EL (cell line): ENCODE measurements around the gene ZNF248.
"Not testable (repeated sequence)": the region's sequence is repeated elsewhere in the genome, so short reads cannot be mapped to it uniquely, and the experiment has no call there.

ENCODE experiments used
- DNase-seq: peaks from one replicate; pipeline ENCODE4 v3.0.0-alpha.2; 2016

The ZNF248 gene

DNA sequence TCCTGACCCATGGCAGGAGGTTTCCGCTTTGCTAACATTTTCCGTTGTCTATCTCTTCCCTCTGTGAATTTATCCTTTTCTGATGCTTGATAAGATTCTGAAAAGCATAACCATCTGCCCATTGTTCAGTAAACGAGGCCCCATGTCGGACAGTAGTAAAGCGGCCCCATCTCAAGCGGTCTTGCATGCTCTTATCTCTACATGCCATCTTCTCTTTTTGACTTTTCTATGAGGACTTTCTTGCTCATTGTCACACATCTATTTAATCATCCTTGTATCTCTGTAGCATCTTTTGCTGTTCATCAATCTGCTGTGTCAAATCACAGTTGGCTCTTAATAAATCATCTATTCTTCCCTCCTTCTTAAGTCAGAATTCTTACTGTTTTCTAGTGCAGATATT, 37.6 kb downstream of the ZNF248 start:
- DNase-seq, result no peak

DNA sequence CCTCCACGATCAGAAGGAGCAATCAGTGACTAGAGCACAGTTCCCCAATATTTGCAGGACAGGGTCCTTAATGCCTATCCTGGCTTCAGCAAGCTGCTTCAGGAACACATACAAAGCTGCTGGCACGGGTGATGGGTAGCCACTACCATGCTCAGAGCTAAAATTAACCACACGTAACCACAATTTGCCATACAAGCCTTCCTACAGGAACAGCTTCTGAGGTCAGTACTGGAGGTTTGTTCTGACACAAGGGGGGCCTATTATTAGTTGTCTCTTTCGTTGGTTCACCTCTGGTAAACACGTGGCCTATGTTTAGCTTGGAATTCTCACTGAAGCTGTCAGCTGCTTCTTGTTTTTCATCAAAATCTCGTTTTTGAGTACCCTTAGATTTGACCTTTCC, 41.1 kb downstream of the ZNF248 start:
- no peak for DNase-seq

DNA sequence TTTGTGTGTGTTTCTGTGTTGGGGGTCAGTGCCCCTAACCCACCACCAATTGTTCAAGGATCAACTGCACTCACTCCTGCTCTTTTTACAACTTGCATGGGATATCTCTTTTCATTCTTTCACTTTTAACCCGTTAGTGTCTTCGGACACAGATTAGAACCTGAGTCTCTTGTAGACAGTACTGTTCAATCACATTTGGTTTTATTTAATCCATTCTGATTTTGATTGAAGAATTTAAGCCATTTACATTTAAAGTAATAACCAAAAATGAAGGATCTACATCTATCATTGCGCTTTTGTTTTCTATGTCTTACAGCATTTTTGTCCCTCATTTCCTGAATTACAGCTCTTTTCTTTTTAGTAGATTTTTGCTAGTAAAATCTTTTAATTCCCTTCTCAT, 43.6 kb downstream of the ZNF248 start:
- no peak for DNase-seq

DNA sequence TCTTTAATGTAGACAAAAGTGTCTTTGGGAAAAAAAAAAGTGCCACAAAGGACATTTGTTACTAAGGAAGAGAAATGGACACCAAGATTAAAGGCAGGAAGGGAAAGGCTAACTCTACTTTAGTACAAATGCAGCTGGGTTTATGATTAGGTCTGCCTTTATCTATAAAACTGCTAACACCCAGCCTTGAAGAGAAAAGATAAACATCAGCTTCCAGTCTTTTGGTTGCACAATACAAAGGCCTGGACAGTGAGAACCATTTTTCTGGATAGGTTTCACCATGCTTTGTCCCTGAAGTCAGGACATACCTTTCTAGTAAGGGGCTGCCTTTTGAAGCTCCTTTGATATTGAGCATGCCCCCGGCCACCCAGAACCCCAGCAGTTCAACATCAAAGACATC, 45.1 kb downstream of the ZNF248 start:
- no peak for DNase-seq

DNA sequence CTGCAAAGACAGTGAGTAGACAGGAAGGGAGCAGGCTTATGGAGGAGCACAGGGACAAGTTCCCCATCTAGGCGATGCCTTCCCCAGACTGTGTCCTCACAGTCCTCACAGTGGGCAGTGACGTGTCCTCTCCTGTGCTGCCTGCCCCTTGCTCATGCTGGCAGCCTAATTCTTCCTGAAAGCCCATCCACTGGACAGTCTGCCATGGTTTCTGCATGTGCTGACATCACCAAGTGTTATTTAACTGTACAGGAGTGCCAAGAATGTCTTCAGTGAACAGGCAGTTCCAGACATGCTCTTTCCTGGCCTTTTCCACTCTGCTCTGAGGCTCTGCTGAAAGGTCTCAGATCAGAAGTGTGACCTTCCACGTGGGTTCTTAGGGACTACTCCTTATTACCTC, 54.1 kb downstream of the ZNF248 start:
- DNase-seq, result no peak

DNA sequence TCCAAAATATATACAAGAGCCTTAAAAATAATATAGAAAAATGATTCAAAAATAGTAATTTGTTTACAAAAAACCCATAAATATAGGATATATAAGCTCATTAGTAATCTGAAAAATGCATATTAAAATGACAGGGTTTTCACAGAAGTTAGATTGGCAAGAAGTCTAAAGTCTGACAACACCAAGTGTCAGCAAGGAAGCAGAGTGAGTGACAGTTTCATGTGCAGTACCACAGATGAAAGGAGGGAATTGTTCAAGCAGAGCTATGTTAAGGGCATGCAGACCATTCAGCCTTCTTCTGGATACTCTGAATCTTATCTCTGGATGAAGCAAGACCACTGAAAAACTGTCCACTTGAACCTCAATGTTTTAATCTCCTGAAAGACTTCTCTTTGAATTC, 55.9 kb downstream of the ZNF248 start:
- no peak for DNase-seq

DNA sequence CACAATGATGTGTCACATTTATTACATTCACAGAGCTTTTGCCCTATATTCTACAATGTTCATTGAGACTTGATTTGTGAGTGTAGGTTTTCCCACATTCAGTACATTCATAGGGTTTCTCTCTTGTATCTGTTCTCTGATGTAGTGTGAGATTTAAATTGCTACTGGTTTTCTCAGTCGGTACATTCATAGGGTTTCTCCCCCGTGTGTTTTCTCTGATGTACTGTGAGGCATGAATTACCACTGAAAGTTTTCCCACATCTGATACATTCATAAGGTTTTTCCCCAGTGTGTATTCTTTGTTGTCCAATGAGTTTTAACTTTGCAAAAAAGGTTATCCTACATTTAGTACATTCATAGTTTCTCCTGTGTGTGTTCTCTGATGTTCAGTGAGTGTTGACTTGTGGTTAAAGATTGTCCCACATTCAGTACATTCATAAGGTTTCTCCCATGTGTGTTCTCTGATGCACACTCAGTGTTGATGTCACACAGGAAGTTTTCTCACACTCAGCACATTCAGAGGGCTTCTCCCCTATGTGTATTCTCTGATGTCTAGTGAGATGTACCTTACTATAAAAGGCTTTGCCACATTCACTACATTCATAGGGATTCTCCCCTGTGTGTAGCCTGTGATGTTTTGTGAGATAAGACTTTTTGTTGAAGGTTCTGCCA, 63.0 kb downstream of the ZNF248 start:
- no peak for DNase-seq

DNA sequence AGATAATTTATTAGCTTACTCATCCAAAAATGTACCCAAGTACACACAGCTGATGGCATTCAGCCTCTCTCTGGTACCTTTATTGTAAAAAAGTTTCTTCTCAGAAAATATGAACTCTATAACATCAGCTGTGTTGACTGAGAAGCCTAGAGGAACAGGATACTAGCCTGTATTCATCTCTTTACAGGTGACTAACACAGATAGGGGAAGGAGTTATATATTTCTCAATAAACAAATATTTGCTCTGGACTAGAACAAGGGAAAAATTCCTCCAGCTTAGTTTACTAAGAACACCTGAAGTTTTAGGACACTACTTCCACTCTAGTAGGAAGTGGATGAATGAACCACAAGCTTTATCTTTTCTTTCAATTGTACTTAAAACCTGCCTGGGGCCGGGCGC, 67.8 kb downstream of the ZNF248 start:
- no peak for DNase-seq

DNA sequence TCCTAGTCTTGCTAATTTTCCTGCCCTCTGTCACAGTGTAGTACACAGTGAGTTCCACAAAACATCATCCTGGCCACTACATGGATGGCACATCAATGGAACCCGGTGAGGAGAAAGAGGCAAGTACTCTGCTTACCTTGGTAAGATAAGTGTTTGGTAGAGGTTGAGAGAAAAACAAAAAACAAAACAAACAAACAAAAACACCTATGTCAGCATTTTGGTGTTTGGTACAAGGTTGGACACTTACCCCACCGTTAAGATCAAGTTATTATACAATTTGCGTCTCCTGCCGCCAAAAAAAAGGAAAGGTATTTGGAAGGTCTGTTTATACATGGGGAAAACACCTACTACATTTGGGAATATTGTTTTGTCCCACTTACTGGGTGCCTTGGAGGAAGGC, 72.7 kb downstream of the ZNF248 start:
- DNase-seq, result no peak

DNA sequence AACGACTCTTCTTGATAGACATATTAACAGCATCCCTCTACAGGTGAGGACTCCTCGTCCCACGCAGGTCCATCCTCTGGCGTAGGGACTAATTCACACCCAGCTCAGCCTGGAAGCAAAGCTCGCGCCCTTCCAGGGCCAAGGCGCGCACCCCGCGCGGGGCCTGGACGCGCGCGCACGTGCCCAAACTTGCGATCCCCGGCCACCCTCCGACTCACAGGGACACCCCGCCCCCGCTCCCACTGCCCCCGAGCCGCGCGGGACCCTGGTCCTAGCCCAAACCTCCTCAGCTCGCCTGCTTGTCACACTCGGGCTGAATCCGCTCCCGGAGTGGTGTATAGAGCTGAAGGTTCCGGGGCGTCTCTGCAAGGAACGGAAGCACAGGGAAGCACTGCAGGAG, 76.9 kb downstream of the ZNF248 start:
- no peak for DNase-seq

DNA sequence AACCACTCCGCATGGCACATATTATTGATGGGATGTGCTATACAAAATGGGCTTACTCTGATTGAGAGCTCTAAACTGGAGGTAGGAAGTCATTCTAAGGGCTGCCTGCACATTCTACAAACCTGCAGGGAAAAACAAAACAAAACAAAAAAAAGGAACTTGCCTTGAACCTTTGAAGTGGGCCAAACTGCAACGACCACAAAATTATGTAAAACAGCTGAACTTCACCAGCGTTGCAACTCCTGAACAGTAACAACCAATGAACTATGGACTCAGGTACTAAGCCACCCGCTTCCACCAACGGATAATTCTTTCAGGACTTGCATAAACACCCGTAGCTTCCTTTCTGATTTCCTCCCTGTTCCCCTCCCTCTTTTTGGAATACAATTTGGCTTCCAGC, 80.4 kb downstream of the ZNF248 start:
- DNase-seq, result no peak

DNA sequence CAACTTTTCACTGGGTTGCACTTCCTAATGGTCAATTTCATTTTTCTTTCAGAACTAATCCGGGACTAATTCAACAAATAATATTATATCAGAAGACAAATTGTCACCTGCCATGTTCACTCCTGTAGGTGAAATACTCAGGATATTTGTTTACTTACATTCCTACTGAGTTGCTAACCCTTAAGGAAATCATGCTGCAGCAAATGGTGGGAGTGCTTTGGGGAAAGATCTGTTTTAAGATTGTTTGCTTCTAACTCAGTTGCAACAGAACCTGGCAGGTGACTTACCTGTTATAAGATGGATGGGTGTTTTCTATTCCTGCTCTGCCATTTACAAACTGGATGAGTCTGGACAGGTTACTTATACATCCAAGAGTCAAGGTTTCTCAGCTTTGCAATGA, 81.8 kb downstream of the ZNF248 start:
- no peak for DNase-seq

DNA sequence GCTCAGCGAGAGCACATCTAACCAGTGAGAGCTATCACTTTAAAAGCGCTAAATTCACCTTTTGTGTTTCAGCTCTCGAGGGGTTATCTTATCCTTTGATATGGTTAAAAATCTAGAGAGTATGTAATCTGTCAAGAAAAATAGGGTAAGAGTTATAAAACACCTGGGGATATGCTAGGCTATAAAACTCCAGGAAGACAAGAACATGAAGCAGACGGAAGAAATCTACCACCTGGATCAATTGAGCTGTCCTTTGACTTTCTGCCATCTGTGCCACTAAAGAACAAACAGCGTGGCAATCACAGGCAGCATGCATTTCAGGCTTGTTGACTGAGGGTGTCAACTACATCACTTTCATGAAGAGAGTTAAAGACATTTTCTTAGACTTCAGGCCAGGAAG, 83.1 kb downstream of the ZNF248 start:
- no peak for DNase-seq

DNA sequence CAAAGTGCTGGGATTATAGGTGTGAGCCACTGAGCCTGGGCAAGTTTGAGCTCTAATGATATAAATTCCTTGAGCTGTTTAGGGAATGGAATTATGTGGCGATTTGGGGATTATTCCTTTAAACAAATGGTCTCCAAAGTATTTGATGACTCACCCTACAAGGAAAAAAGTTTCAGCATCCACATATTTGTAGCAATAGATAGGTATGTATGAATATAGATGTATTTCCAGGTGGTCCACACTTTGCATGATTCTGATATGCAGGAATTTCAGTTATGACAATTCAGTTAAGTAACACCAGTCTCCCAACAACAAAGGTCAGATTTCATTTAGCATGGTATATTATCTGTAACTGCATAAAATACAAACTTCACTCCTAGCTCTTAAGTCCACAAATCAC, 92.2 kb downstream of the ZNF248 start:
- DNase-seq, result no peak

DNA sequence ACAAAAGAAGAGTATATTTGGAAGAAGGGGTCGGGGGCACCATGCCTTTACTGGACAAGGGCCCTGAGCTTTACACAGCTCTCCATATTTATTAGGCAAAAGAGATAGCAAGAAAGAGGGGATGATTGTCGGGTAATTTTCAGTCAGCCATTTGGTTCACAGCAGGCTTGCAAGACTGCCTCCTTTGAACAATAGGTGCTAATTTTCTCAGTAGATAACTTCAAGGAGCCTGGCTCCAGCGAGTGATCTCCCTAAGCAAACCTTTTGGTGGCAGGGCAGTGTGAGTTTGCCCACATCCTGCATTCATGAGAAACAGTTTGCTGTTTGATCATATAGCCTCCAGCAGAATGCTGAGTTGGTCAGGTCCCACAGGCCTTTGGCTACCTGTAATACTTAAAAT, 94.3 kb downstream of the ZNF248 start:
- DNase-seq, result no peak

DNA sequence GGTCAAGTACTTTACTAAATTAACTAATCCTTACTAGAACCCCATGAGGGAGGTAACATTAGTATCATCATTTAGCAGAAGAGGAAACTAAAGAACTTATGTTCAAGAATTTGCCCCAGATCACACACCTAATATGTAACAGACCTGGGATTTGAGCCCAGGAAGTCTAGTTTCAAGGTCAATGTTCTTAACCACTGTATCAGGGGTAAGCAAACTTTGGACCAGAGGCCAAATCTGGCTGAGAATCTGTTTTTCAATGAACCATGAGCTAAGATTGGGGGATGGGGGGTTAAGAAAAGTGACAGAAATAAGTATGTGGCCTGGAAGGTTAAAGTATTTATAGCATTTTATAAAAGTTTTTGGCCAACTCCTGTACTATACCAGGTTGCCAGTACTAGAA, 95.1 kb downstream of the ZNF248 start:
- DNase-seq, result no peak

DNA sequence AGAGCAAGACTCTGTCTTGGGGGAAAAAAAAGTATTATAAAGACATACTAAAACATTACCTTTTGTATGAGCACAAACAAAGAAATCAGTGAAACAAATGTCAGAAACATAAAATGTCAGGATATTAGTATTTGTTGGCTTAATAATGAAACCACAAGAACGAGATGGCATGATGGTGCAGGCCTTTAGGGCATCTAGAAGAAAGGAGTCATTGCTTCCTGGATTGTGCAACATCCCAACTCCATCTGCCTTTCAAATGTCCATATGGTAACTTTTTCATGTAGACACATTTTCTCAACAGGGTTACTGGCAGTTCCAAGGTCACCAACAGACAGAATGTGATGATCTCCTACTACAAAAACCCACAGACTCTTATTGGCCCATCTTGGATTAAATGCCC, 96.6 kb downstream of the ZNF248 start:
- no peak for DNase-seq

DNA sequence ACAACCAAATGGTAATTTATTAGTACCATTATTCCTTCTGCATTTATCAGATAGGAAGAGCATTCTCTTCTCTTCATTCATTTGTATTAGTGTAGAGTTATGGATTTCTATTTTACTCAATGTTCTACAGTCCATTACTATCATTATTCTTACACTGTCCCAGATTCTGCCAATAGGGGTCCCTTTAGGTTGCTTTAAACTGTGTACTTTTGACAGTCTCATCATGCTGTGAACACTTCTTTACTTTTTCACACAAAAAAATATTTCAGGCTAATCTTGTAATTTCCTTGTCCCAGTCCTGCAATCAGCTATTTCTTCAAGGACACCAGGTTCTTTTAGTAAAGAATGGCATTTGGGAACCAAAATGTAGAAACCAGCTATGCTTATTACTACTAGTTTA, 99.3 kb downstream of the ZNF248 start:
- DNase-seq, result no peak

DNA sequence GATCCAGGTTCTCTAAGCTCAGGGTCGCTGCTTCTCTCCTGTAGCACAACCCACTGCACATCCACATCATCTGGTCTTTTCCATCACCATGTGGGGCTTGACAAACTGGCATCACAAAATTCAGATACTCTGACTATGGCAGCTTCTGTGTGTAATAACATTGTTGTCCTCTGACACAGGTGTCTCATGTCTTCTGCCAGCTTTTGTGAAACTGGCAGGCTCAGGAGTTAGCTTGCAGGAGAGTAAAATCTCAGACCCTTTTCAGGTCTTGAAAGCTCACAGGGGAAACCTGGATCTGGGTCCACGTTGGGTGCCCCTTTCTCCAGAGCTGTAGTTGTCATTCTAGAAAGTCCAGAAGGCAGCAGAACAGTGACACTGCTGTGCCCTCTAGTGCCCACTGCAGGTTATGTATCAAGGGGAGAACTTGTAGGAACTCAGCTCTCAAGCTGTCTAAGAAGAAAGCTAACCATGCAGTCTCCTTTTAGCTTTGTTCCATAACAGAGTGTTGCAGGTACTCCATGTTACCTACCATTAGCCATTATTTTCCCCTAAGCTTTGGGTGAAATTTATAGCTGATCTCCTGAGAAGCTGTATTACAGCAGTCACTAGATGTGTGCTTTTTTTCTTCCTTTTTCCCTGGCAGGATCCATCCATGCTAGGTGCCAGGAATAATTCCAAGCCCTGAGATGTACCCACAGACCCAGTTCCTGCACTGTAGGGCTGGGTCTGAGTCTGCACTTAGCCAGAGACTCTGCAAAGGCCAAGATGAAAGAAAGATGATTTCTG, 102.7 kb downstream of the ZNF248 start:
- peak; percentile 2 for DNase-seq

DNA sequence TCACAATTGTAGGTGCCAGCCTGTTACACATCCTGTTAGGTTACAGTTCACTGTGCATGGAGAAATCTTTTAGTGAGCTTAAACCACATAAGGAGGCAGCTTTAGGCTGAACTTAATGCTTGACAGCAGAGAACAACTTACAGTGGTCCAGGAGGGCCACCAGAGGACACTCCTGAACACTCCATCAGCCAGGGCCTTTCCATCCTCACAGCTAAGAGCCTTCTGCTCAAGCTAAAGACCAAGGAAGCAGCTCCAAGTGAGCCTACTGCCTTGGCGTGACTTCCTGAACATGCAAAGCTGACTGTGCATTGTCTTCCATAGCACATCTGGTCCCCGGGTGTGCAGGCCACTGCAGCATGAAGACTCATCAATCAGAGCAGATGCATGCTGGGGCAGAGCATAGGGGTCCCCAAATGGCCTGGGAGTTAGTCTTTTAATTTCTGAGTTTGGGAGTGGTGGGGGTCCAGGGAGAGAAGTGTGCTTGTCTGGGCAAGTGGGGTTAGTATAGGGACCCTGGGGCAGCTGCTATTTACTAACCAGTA, 105.0 kb downstream of the ZNF248 start:
- no peak for DNase-seq

DNA sequence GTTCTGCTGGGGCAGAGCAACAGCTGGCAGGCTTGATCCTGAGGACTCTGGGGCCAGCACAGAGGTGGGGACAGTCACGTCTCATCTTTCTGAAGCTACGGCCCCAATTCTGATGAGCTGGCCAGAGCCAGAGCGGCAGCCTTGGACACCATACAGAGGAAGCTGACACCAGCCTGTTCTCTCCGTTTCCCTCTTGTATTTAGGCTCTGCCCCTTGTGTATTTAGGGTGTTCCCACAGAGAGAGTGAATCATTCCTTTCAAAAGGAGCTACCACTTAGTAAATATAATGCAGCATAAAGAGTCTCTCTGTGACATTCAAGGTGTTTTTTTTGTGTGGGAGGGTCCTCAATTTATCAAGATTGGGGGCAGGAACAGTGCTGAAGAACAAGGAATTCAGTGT, 109.2 kb downstream of the ZNF248 start:
- DNase-seq, result no peak

DNA sequence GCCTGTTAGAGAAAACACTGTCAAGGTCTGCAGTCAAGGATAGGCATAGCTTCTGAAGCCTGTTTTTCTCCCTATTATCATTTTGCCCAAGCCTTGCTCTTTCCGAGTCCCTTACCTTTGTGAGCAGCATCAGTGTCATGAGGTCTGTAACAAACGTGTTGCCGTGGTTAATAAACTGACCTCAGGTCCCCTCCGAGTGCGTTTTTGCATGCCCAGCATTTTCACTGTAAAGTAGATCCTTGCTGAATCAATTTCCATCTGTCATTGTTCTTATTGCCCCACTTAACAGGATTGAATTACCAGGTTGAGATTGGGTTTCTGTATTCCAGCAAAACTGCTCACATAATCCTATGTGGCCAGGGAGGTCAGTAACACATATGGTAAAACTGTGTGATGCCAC, 110.3 kb downstream of the ZNF248 start:
- DNase-seq, result no peak

DNA sequence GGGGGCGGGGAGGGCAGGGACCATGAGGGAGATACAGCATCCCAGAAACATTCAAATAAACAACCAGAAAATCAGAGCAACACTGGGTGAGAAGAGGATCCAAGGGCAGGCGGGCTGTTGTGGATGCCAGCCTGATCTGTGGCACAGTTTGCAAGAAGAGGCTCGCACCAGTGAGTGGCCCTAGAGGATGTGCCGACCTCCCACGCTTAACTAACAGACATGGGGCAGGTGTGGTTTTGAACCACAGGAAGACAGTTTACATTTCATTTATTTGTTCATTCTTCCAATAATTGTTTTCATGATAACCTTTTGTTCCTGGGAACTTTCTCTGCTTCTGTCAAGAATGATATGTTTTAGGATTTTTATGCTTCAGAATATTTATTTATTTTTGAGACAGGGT, 115.6 kb downstream of the ZNF248 start:
- no peak for DNase-seq

DNA sequence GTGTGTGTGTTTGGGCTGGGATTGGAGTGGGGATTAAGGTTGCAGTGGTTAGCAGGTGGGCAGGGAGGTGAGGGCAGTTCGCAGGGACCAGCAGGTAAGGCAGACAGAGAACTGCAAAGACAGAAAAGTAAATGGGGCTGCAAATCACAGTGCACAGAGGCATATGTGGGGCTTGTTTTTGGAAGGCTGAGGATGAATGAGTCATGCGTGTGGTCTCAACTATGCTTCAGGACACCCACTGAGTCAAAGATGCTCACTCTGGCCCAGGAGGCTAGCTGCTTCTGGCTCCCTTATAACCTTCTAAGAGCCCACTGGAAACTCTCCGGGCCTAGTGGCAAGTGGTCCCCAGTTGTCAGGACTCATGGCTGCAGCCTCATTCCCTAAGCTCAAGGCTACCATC, 118.2 kb downstream of the ZNF248 start:
- DNase-seq, result no peak

DNA sequence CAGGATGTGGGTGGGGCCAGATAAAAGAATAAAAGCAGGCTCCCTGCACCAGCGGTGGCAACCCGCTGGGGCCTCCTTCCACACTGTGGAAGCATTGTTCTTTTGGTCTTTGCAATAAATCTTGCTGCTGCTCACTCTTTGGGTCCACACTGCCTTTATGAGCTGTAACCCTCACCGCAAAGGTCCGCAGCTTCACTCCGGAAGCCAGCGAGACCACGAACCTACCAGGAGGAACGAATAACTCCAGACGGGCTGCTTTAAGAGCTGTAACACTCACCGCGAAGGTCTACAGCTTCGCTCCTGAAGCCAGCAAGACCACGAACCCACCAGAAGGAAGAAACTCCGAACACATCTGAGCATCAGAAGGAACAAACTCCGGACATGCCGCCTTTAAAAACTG, 119.2 kb downstream of the ZNF248 start:
- not testable (repeated sequence) for DNase-seq
